DOHH2 (cell line): ENCODE measurements around the gene IMMP2L.
A peak's percentile ranks its signal among the peaks of the same experiment; 100 is the strongest.

Experiments
- H3F3A ChIP-seq: fragments of 200-600 bp; sonication (generic), shearing (Covaris generic); 2 replicates; pipeline ENCODE4 v1.6.0; 2016; ENCODE audit warnings: antibody characterized with exemption, mild to moderate bottlenecking; ENCODE audit not compliant: control insufficient read depth, insufficient read depth
- H3K27ac ChIP-seq: fragments of 200-600 bp; sonication (generic); 2 replicates; pipeline ENCODE4 v1.5.1; 2014; ENCODE audit warnings: low read depth, mild to moderate bottlenecking, low read length, moderate library complexity
- H3K27me3 ChIP-seq: fragments of 200-600 bp; sonication (generic); 2 replicates; pipeline ENCODE4 v1.6.1; 2014; ENCODE audit warnings: mild to moderate bottlenecking, low read length, mixed read lengths; ENCODE audit not compliant: control insufficient read depth
- H3K36me3 ChIP-seq: fragments of 200-600 bp; sonication (generic); 2 replicates; pipeline ENCODE4 v1.6.1; 2014; ENCODE audit warnings: mild to moderate bottlenecking, low read length, moderate library complexity, mixed read lengths; ENCODE audit not compliant: control insufficient read depth
- H3K4me1 ChIP-seq: fragments of 200-600 bp; sonication (generic); 2 replicates; pipeline ENCODE4 v1.6.1; 2014; ENCODE audit warnings: mild to moderate bottlenecking, low read length, mixed read lengths; ENCODE audit not compliant: control insufficient read depth
- H3K4me2 ChIP-seq: fragments of 200-600 bp; sonication (generic); 2 replicates; pipeline ENCODE4 v1.6.0; 2014; ENCODE audit warnings: mild to moderate bottlenecking, low read length, moderate library complexity
- H3K4me3 ChIP-seq: fragments of 200-600 bp; sonication (generic); 2 replicates; pipeline ENCODE4 v1.5.1; 2014; ENCODE audit warnings: mild to moderate bottlenecking, low read length, mixed read lengths
- H3K79me2 ChIP-seq: fragments of 200-600 bp; sonication (generic); 2 replicates; pipeline ENCODE4 v1.6.1; 2014; ENCODE audit warnings: mild to moderate bottlenecking, low read length, mixed read lengths; ENCODE audit not compliant: control insufficient read depth
- H3K9me2 ChIP-seq: fragments of 200-600 bp; sonication (generic); replicated peaks from 2 replicates; pipeline ENCODE4 v1.6.1; 2014; ENCODE audit warnings: mild to moderate bottlenecking, low read length, mixed read lengths; ENCODE audit not compliant: control insufficient read depth
- H3K9me3 ChIP-seq: fragments of 200-600 bp; sonication (generic); 2 replicates; pipeline ENCODE4 v1.6.1; 2014; ENCODE audit warnings: antibody characterized with exemption, low read length, mixed read lengths; ENCODE audit not compliant: control insufficient read depth, insufficient read depth
- H4K20me1 ChIP-seq: fragments of 200-600 bp; sonication (generic); 2 replicates; pipeline ENCODE4 v1.6.0; 2014; ENCODE audit warnings: low read depth, mild to moderate bottlenecking, antibody characterized with exemption, low read length, moderate library complexity; ENCODE audit not compliant: control insufficient read depth, insufficient read depth
- EZH2phosphoT487 ChIP-seq: fragments of 200-600 bp; sonication (generic); IDR thresholded peaks from 2 replicates; pipeline ENCODE4 v1.6.1; 2017; ENCODE audit warnings: borderline replicate concordance, mild to moderate bottlenecking, antibody characterized with exemption, low read length, moderate library complexity, mixed read lengths
- TF ChIP-seq, protein P1 (sequence below): fragments of 200-600 bp; sonication (generic); IDR thresholded peaks from one replicate; pipeline ENCODE4 v1.5.1; 2014; ENCODE audit warnings: antibody characterized with exemption, mild to moderate bottlenecking, low read depth, low read length; ENCODE audit not compliant: poor library complexity, severe bottlenecking

The IMMP2L gene

DNA sequence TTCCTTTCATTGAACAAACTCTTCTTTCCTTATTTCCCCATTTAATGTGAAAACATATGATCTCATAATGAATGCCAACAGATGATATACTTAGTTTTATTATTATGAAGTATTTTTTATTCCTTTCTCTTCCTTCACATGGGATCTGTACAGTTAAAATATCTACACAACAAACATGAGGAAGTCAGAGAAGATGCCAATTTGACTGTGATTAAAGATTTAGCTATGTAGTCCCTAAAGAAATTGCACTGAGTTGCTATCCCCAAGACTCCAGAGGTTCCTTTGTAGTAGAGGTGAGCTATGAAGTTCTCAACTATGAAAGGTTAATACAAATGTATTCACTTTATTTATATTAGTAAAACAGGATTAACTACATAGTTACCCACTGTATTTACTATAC is 532.0 kb downstream of the IMMP2L start:
- Histone ChIP-seq H3K4me3 (no peak overlapping the region), H3K4me1 (peaks cover 11% of the 10 kb centered on the region)
- no peak for TF ChIP-seq EZH2phosphoT487
- TF ChIP-seq, protein P1, sequence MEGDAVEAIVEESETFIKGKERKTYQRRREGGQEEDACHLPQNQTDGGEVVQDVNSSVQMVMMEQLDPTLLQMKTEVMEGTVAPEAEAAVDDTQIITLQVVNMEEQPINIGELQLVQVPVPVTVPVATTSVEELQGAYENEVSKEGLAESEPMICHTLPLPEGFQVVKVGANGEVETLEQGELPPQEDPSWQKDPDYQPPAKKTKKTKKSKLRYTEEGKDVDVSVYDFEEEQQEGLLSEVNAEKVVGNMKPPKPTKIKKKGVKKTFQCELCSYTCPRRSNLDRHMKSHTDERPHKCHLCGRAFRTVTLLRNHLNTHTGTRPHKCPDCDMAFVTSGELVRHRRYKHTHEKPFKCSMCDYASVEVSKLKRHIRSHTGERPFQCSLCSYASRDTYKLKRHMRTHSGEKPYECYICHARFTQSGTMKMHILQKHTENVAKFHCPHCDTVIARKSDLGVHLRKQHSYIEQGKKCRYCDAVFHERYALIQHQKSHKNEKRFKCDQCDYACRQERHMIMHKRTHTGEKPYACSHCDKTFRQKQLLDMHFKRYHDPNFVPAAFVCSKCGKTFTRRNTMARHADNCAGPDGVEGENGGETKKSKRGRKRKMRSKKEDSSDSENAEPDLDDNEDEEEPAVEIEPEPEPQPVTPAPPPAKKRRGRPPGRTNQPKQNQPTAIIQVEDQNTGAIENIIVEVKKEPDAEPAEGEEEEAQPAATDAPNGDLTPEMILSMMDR: no peak

DNA sequence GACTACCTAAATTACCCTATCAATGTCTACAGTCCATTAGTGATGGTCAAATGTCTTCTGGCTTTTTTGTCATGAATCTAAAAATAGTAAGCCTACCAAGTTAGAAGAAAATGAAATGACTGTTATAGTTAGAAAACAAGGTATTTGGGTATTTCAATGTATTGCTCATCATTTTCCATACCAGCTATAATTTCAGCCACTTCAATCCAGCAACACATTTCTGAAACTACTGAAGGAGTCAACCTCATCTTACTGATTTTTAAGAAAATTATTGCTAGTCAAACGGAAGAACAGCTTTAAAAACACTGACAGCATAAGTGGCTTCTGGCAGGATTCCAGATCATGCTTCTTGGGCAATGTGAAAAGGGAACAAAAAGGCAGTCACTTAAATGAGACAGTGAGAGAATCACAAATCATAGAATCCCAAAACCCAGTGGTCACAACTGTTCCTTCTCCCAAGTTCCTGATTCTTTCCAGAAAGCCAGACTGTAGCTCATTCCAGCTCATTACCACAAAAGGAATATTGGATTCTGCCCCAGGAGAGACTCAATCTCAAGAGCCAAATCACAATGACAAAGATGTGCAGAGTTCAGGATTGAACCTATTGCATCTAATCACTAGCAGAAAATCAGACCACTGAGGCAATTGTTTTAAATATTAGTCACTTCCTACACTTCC is 532.6 kb downstream of the IMMP2L start:
- Histone ChIP-seq H3K4me3 (no peak overlapping the region), H3K9me2 (no peaks in the 10 kb centered on the region), H4K20me1 (no peaks in the 10 kb centered on the region), H3K79me2 (no peaks in the 10 kb centered on the region), H3K27me3 (no peaks in the 10 kb centered on the region), H3K36me3 (no peaks in the 10 kb centered on the region), H3F3A (no peaks in the 10 kb centered on the region), H3K27ac (no peak overlapping the region), H3K4me2 (peak overlapping the region; percentile 7), H3K4me1 (peaks cover 11% of the 10 kb centered on the region), H3K9me3 (no peaks in the 10 kb centered on the region)
- no peak for TF ChIP-seq EZH2phosphoT487
- TF ChIP-seq, protein P1: no peak

More for the DNA sequence above, 532.0 kb downstream of the IMMP2L start:
- Histone ChIP-seq H3F3A (no peaks in the 10 kb centered on the region), H3K79me2 (no peaks in the 10 kb centered on the region), H3K27me3 (no peaks in the 10 kb centered on the region), H3K9me3 (no peaks in the 10 kb centered on the region), H4K20me1 (no peaks in the 10 kb centered on the region), H3K27ac (no peak overlapping the region), H3K9me2 (no peaks in the 10 kb centered on the region), H3K36me3 (no peaks in the 10 kb centered on the region), H3K4me2 (0 out of 2 replicates have a peak overlapping the region, but pooled peaks have one; percentile 7)

- Histone ChIP-seq H3K4me2 (no peak overlapping the region), H3K4me1 (peaks cover 11% of the 10 kb centered on the region), H3K27me3 (no peaks in the 10 kb centered on the region), H3K36me3 (no peaks in the 10 kb centered on the region), H4K20me1 (no peaks in the 10 kb centered on the region), H3F3A (no peaks in the 10 kb centered on the region), H3K27ac (no peak overlapping the region), H3K9me2 (no peaks in the 10 kb centered on the region), H3K9me3 (no peaks in the 10 kb centered on the region), H3K79me2 (no peaks in the 10 kb centered on the region), H3K4me3 (no peak overlapping the region)
- no peak for TF ChIP-seq EZH2phosphoT487
- TF ChIP-seq, protein P1: no peak
Observed at GRCh38 chr7:111029141-111029572, 533.1 kb downstream of the IMMP2L start.
